HEK293 (cell line): ENCODE results near the gene ARMC2.

Source experiments
- CTCF ChIA-PET: fragments of 350-600 bp; formaldehyde crosslinking; extraction: SDS; loops from one replicate; lab custom pipeline; 2021; ENCODE audit warnings: antibody characterized with exemption; lab: Yijun Ruan, JAX
- POLR2A ChIA-PET: fragments of 300-600 bp; formaldehyde crosslinking; extraction: SDS; loops from one replicate; lab custom pipeline; 2020; ENCODE audit warnings: antibody characterized with exemption, inconsistent platforms; lab: Yijun Ruan, JAX
- H3K27ac ChIP-seq: fragments of 200-500 bp; sonication (Bioruptor generic); 2 replicates; pipeline ENCODE4 v1.5.1; 2014; ENCODE audit warnings: low read depth, low read length, control low read depth, inconsistent platforms; ENCODE audit errors: extremely low read depth
- H3K36me3 ChIP-seq, 2 experiments: fragments of 200-500 bp in 1 of 2; sonication (Bioruptor generic) in 1 of 2; 1 replicate in 1 of 2; 2 replicates in 1 of 2; pipeline ENCODE4 v1.5.1; 2014 to 2017; ENCODE audit warnings: inconsistent platforms in 2 of 2, low read length in 2 of 2; ENCODE audit not compliant: control insufficient read depth in 2 of 2, insufficient read depth in 1 of 2
- H3K4me1 ChIP-seq: fragments of 200-500 bp; sonication (Bioruptor generic); 2 replicates; pipeline ENCODE4 v1.5.1; 2014; ENCODE audit warnings: mild to moderate bottlenecking, low read length, inconsistent platforms; ENCODE audit not compliant: control insufficient read depth, insufficient read depth
- H3K4me3 ChIP-seq: 2 replicates; pipeline ENCODE4 v1.5.1; 2011; ENCODE audit warnings: low read depth, mild to moderate bottlenecking, control low read depth, low read length, moderate library complexity
- H3K9me3 ChIP-seq: fragments of 200-500 bp; sonication (Bioruptor generic); 2 replicates; pipeline ENCODE4 v1.5.1; 2014; ENCODE audit warnings: low read depth, low read length, inconsistent platforms; ENCODE audit not compliant: control insufficient read depth, insufficient read depth
- HOXD13 ChIP-seq: sonication (generic); formaldehyde crosslinking; IDR thresholded peaks from 2 replicates; pipeline ENCODE4 v1.8.0; 2022; ENCODE audit warnings: missing genetic modification reagents, borderline replicate concordance
- PATZ1 ChIP-seq: fragments of 450-650 bp; formaldehyde crosslinking; IDR thresholded peaks from 2 replicates; pipeline ENCODE4 v1.5.1; 2016; ENCODE audit warnings: missing biosample characterization, missing genetic modification characterization
- REPIN1 ChIP-seq: fragments of 450-650 bp; formaldehyde crosslinking; IDR thresholded peaks from 2 replicates; pipeline ENCODE4 v1.5.1; 2017; ENCODE audit warnings: missing biosample characterization, missing genetic modification characterization, low read depth
- SCRT2 ChIP-seq: fragments of 450-650 bp; formaldehyde crosslinking; IDR thresholded peaks from 2 replicates; pipeline ENCODE4 v1.5.1; 2016; ENCODE audit warnings: missing biosample characterization, missing genetic modification characterization
- ZBTB11 ChIP-seq: fragments of 450-650 bp; formaldehyde crosslinking; conservative IDR thresholded peaks from 2 replicates; pipeline ENCODE4 v1.5.1; 2016; ENCODE audit warnings: low read depth, missing biosample characterization, missing genetic modification characterization
- ZBTB48 ChIP-seq: fragments of 450-650 bp; formaldehyde crosslinking; IDR thresholded peaks from 2 replicates; pipeline ENCODE4 v1.5.1; 2016; ENCODE audit warnings: missing biosample characterization, missing genetic modification characterization
- ZBTB49 ChIP-seq: fragments of 450-650 bp; formaldehyde crosslinking; IDR thresholded peaks from 2 replicates; pipeline ENCODE4 v1.5.1; 2016; ENCODE audit warnings: missing biosample characterization, missing genetic modification characterization, low read depth
- ZFP37 ChIP-seq: fragments of 450-650 bp; formaldehyde crosslinking; IDR thresholded peaks from 2 replicates; pipeline ENCODE4 v1.5.1; 2016; ENCODE audit warnings: missing biosample characterization, missing genetic modification characterization
- ZNF121 ChIP-seq: fragments of 450-650 bp; formaldehyde crosslinking; IDR thresholded peaks from 2 replicates; pipeline ENCODE4 v1.5.1; 2016; ENCODE audit warnings: missing biosample characterization, missing genetic modification characterization
- ZNF133 ChIP-seq: fragments of 450-650 bp; formaldehyde crosslinking; IDR thresholded peaks from 2 replicates; pipeline ENCODE4 v1.5.1; 2016; ENCODE audit warnings: missing biosample characterization, missing genetic modification characterization
- ZNF24 ChIP-seq: fragments of 450-650 bp; formaldehyde crosslinking; IDR thresholded peaks from 2 replicates; pipeline ENCODE4 v1.5.1; 2016; ENCODE audit warnings: missing biosample characterization, missing genetic modification characterization
- ZNF335 ChIP-seq: fragments of 450-650 bp; formaldehyde crosslinking; conservative IDR thresholded peaks from 2 replicates; pipeline ENCODE4 v1.5.1; 2016; ENCODE audit warnings: missing biosample characterization, missing genetic modification characterization
- ZNF341 ChIP-seq: fragments of 450-650 bp; formaldehyde crosslinking; IDR thresholded peaks from 2 replicates; pipeline ENCODE4; 2016; ENCODE audit warnings: low read depth, missing biosample characterization, missing genetic modification characterization
- ZNF350 ChIP-seq: fragments of 450-650 bp; formaldehyde crosslinking; IDR thresholded peaks from 2 replicates; pipeline ENCODE4 v1.5.0; 2017; ENCODE audit warnings: missing biosample characterization, mild to moderate bottlenecking, missing genetic modification characterization
- ZNF362 ChIP-seq: fragments of 450-650 bp; formaldehyde crosslinking; IDR thresholded peaks from 2 replicates; pipeline ENCODE4 v1.5.1; 2016; ENCODE audit warnings: missing biosample characterization, missing genetic modification characterization
- ZNF426 ChIP-seq: fragments of 450-650 bp; formaldehyde crosslinking; IDR thresholded peaks from 2 replicates; pipeline ENCODE4 v1.5.1; 2017; ENCODE audit warnings: missing biosample characterization, missing genetic modification characterization, mild to moderate bottlenecking, inconsistent platforms, moderate library complexity
- ZNF433 ChIP-seq: fragments of 450-650 bp; formaldehyde crosslinking; IDR thresholded peaks from 2 replicates; pipeline ENCODE4 v1.5.1; 2016; ENCODE audit warnings: missing biosample characterization, missing genetic modification characterization, low read depth
- ZNF48 ChIP-seq: fragments of 450-650 bp; formaldehyde crosslinking; IDR thresholded peaks from 2 replicates; pipeline ENCODE4 v1.5.1; 2016; ENCODE audit warnings: missing biosample characterization, missing genetic modification characterization
- ZNF549 ChIP-seq: fragments of 450-650 bp; IDR thresholded peaks from 2 replicates; pipeline ENCODE4 v1.5.1; 2018; ENCODE audit warnings: missing biosample characterization, missing genetic modification characterization, mild to moderate bottlenecking, inconsistent platforms, moderate library complexity
- ZNF629 ChIP-seq: fragments of 450-650 bp; formaldehyde crosslinking; IDR thresholded peaks from 2 replicates; pipeline ENCODE4 v1.5.1; 2017; ENCODE audit warnings: missing biosample characterization, missing genetic modification characterization
- ZNF664 ChIP-seq: fragments of 450-650 bp; formaldehyde crosslinking; IDR thresholded peaks from 2 replicates; pipeline ENCODE4 v1.5.1; 2016; ENCODE audit warnings: missing biosample characterization, missing genetic modification characterization
- ZNF843 ChIP-seq: fragments of 450-650 bp; formaldehyde crosslinking; IDR thresholded peaks from 2 replicates; pipeline ENCODE4 v1.5.1; 2016; ENCODE audit warnings: missing biosample characterization, missing genetic modification characterization
- ZSCAN30 ChIP-seq: fragments of 450-650 bp; IDR thresholded peaks from 2 replicates; pipeline ENCODE4 v1.5.1; 2018; ENCODE audit warnings: missing biosample characterization, mild to moderate bottlenecking, missing genetic modification characterization, moderate library complexity

Gene ARMC2

GRCh38 chr6:108966251-108966650, 118.0 kb downstream of the ARMC2 start:
- H3K4me3 ChIP-seq: no peak overlapping the region
- no peaks in the 10 kb centered on the region for H3K36me3 ChIP-seq
- H3K27ac ChIP-seq: no peak overlapping the region
- ChIA-PET POLR2A (interaction anchor here (1.1 to 1.5 kb wide), 3 partner anchors 21 to 416 kb away, joined by 3 read pairs; partner anchors contain the start of gene CD164), CTCF (interaction anchor here (0.7 to 1.8 kb wide), 5 partner anchors 32 to 107 kb away, joined by 3 to 6 read pairs (median 3); no protein-coding TSS in a partner anchor)
- TF ChIP-seq ZNF362: no peak
- no peak for TF ChIP-seq ZNF629 (tag by site-specific recombination)
- no peak for TF ChIP-seq HOXD13 (CRISPR knock-in tag)
- no peak for TF ChIP-seq ZNF133 (tag by site-specific recombination)
- no peak for TF ChIP-seq ZNF350
- TF ChIP-seq ZNF426: no peak
- TF ChIP-seq ZNF24 (tag by site-specific recombination): no peak
- no peak for TF ChIP-seq ZNF121 (tag by site-specific recombination)
- no peak for TF ChIP-seq SCRT2 (tag by site-specific recombination)
- no peak for TF ChIP-seq ZNF48 (tag by site-specific recombination)
- TF ChIP-seq ZNF433: no peak
- TF ChIP-seq ZNF664: no peak
- no peak for TF ChIP-seq ZNF341 (tag by site-specific recombination)
- TF ChIP-seq ZFP37 (tag by site-specific recombination): no peak
- no peak for TF ChIP-seq REPIN1
- TF ChIP-seq PATZ1: no peak
- no peak for TF ChIP-seq ZBTB49
- peaks cover 12% of the 10 kb centered on the region for H3K4me1 ChIP-seq
- H3K9me3 ChIP-seq: no peaks in the 10 kb centered on the region

- POLR2A ChIA-PET: interaction anchor here (0.6 to 1.5 kb wide), 6 partner anchors 21 to 419 kb away, joined by 3 to 4 read pairs (median 3); partner anchors contain the start of gene CD164
- peak overlapping the region; percentile 55 for H3K27ac ChIP-seq
- H3K36me3 ChIP-seq: no peaks in the 10 kb centered on the region
- H3K4me3 ChIP-seq: no peak overlapping the region
- no peaks in the 10 kb centered on the region for H3K9me3 ChIP-seq
- H3K4me1 ChIP-seq: peaks cover 12% of the 10 kb centered on the region
- CTCF ChIA-PET: interaction anchor here (0.7 to 1.8 kb wide), 5 partner anchors 53 to 131 kb away, joined by 3 to 9 read pairs (median 3); no protein-coding TSS in a partner anchor
- 0 out of 2 replicates have a peak, but pooled peaks have one; percentile 44 for TF ChIP-seq ZBTB48
- TF ChIP-seq ZNF843 (tag by site-specific recombination): no peak
- no peak for TF ChIP-seq ZBTB11
- TF ChIP-seq ZNF549 (tag by site-specific recombination): no peak
- no peak for TF ChIP-seq ZBTB49
- peak; percentile 91 for TF ChIP-seq ZNF335 (tag by site-specific recombination)
- no peak for TF ChIP-seq ZSCAN30 (tag by site-specific recombination)
Measured at GRCh38 chr6:108966855-108967755, 118.9 kb downstream of the ARMC2 start.
